ENCODE data around the gene CRIP1.
A peak's percentile ranks its signal among the peaks of the same experiment; 100 is the strongest.

The CRIP1 gene

DNA sequence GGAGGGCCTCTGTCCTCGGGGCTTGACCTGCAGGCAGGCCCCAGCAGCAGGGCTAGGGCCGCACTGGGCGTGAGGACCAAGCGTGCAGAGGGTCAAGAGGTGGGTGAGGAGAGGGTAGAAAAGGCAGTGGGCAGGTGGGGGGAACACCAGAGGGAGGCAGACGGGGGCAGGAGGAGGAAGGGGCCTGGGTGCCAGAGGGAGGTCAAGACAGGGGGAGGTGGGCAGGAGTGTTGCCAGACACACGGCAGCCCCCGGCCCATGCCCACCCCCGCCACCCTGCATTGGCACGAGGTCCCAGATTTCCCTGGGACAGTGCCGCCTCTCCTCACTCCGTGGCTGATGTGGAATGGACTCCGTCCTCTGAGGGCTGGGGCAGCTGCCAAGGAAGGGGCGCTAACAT is 47.9 kb downstream of the CRIP1 start:
- DNase-seq, result no peak
- Histone ChIP-seq H3K27ac (no peak overlapping the region), H3K27me3 (replicated peaks) (no peaks in the 10 kb centered on the region), H3K36me3 (replicated peaks) (no peaks in the 10 kb centered on the region), H3K4me3 (ENCODE audit: low read depth, low read length) (no peak overlapping the region)
- in situ Hi-C loops (cut with HindIII; ENCODE audit: low pct_ligation_motif_present, low sequenced_read_pairs), result no loop called here
- TF ChIP-seq, protein P1, sequence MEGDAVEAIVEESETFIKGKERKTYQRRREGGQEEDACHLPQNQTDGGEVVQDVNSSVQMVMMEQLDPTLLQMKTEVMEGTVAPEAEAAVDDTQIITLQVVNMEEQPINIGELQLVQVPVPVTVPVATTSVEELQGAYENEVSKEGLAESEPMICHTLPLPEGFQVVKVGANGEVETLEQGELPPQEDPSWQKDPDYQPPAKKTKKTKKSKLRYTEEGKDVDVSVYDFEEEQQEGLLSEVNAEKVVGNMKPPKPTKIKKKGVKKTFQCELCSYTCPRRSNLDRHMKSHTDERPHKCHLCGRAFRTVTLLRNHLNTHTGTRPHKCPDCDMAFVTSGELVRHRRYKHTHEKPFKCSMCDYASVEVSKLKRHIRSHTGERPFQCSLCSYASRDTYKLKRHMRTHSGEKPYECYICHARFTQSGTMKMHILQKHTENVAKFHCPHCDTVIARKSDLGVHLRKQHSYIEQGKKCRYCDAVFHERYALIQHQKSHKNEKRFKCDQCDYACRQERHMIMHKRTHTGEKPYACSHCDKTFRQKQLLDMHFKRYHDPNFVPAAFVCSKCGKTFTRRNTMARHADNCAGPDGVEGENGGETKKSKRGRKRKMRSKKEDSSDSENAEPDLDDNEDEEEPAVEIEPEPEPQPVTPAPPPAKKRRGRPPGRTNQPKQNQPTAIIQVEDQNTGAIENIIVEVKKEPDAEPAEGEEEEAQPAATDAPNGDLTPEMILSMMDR (IDR thresholded peaks at IDR 0.05; ENCODE audit: low read depth, low read length, missing control alignments), result no peak

GRCh38 chr14:105536051-105536450 is 49.4 kb downstream of the CRIP1 start:
- H3K4me3 ChIP-seq (ENCODE audit: low read depth, low read length), result no peak overlapping the region
- in situ Hi-C loops (cut with HindIII; ENCODE audit: low pct_ligation_motif_present, low sequenced_read_pairs), result no loop called here
- no peak for DNase-seq

GRCh38 chr14:105536691-105537579 is 50.2 kb downstream of the CRIP1 start:
- in situ Hi-C loops (cut with HindIII; ENCODE audit: low pct_ligation_motif_present, low sequenced_read_pairs), result no loop called here
- TF ChIP-seq, protein P1 (IDR thresholded peaks at IDR 0.05; ENCODE audit: low read depth, low read length, missing control alignments), result no peak

More at GRCh38 chr14:105536051-105536450, 49.4 kb downstream of the CRIP1 start:
- H3K27me3 ChIP-seq (replicated peaks), result no peaks in the 10 kb centered on the region
- no peaks in the 10 kb centered on the region for H3K36me3 ChIP-seq (replicated peaks)
- TF ChIP-seq, protein P1 (IDR thresholded peaks at IDR 0.05; ENCODE audit: low read depth, low read length, missing control alignments), result no peak
- H3K27ac ChIP-seq, result no peak overlapping the region

DNA sequence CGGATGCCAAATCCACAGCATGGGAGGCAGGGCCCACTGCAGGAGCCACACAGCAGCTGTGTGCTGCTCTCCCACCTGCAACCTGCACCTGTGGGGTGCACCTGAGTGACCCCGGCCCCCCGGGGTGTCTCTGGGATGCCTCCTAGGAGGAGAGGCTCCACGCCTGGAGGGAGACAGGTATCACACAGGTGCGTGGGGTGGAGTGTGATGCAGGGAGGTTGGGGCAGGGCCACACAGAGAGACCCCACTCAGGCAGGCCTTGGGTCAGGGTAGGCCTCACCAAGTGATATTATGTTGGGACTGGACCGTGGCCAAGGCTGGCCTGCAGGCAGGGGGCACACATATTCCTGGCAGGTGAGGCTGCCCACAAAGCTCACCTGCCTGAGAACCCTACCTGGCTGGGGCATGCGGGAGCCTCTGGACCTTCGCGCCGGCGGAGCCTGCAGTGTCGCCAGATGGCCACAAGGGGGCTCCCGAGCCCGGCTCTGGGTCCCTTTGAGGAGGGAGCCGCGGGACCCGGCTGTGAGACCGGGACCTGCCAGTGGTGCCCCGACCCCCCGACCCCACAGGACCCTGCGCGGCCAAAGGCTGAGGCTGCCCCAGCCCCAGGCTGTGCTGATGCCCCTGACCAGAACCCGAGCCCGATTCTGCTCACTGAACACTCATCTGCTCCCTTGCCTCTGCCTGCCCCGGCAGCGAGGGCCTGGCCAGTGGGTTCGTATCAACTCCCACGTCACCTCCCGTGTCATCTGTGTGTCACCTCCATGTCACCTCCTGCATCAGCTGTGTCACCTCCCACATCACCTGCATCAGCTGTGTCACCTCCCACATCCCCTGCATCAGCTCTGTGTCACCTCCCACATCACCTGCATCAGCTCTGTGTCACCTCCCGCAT is 51.1 kb downstream of the CRIP1 start:
- Histone ChIP-seq H3K4me3 (ENCODE audit: low read depth, low read length) (no peak overlapping the region), H3K27ac (no peak overlapping the region), H3K27me3 (replicated peaks) (no peaks in the 10 kb centered on the region), H3K36me3 (replicated peaks) (no peaks in the 10 kb centered on the region)
- DNase-seq, result peak; percentile 24
- TF ChIP-seq, protein P1 (IDR thresholded peaks at IDR 0.05; ENCODE audit: low read depth, low read length, missing control alignments), result peak; percentile 92
- in situ Hi-C loops (cut with HindIII; ENCODE audit: low pct_ligation_motif_present, low sequenced_read_pairs), result no loop called here

More at GRCh38 chr14:105536691-105537579, 50.2 kb downstream of the CRIP1 start:
- no peaks in the 10 kb centered on the region for H3K27me3 ChIP-seq (replicated peaks)
- no peaks in the 10 kb centered on the region for H3K36me3 ChIP-seq (replicated peaks)
- H3K4me3 ChIP-seq (ENCODE audit: low read depth, low read length), result no peak overlapping the region
- DNase-seq, result no peak
- H3K27ac ChIP-seq, result no peak overlapping the region

Measured in brain microvascular endothelial cell (primary cell).